ENCODE data around the gene ZKSCAN2. TPM values are rescaled to one million over a fixed set of nuclear protein-coding genes. Genes with fewer than 3 reads are reported as not detected.

ZKSCAN2 gene
- total and polyA plus RNA-seq, 9 of the 15 experiments (the other 6 are each of a cell fraction or from before 2014, with no cell fraction given): 1.3 to 9.5 (median 4.2) TPM

- TF ChIP-seq MGA (IDR thresholded peaks at IDR 0.05) (peak; percentile 78), ZBED1 (IDR thresholded peaks at IDR 0.05) (no peak), ZNF121 (CRISPR knock-in tag; conservative IDR thresholded peaks at IDR 0.05) (no peak), E2F1 (CRISPR knock-in tag; IDR thresholded peaks at IDR 0.05) (no peak; the same call in 1 of the 2 replicates), ZKSCAN1 (IDR thresholded peaks at IDR 0.05; ENCODE audit: low read depth, low read length) (peak; percentile 99), STAT5B (CRISPR knock-in tag; IDR thresholded peaks at IDR 0.05) (no peak), ZNF77 (CRISPR knock-in tag; IDR thresholded peaks at IDR 0.05) (no peak)
- TF ChIP-seq, protein P1, sequence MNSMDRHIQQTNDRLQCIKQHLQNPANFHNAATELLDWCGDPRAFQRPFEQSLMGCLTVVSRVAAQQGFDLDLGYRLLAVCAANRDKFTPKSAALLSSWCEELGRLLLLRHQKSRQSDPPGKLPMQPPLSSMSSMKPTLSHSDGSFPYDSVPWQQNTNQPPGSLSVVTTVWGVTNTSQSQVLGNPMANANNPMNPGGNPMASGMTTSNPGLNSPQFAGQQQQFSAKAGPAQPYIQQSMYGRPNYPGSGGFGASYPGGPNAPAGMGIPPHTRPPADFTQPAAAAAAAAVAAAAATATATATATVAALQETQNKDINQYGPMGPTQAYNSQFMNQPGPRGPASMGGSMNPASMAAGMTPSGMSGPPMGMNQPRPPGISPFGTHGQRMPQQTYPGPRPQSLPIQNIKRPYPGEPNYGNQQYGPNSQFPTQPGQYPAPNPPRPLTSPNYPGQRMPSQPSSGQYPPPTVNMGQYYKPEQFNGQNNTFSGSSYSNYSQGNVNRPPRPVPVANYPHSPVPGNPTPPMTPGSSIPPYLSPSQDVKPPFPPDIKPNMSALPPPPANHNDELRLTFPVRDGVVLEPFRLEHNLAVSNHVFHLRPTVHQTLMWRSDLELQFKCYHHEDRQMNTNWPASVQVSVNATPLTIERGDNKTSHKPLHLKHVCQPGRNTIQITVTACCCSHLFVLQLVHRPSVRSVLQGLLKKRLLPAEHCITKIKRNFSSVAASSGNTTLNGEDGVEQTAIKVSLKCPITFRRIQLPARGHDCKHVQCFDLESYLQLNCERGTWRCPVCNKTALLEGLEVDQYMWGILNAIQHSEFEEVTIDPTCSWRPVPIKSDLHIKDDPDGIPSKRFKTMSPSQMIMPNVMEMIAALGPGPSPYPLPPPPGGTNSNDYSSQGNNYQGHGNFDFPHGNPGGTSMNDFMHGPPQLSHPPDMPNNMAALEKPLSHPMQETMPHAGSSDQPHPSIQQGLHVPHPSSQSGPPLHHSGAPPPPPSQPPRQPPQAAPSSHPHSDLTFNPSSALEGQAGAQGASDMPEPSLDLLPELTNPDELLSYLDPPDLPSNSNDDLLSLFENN (IDR thresholded peaks at IDR 0.05; ENCODE audit: low read depth in 2 of 2, low read length in 2 of 2): 0 out of 4 replicates have a peak, but pooled peaks of 1 of the 2 experiments have one; percentile 27
- TF ChIP-seq, protein P2, sequence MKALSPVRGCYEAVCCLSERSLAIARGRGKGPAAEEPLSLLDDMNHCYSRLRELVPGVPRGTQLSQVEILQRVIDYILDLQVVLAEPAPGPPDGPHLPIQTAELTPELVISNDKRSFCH (CRISPR knock-in tag; IDR thresholded peaks at IDR 0.05): no peak
- TF ChIP-seq, protein P2 (tag; IDR thresholded peaks at IDR 0.05): peak; percentile 84
Measured at GRCh38 chr16:25257956-25258860, 563 bp upstream of the ZKSCAN2 start (continued).
